HG03520 (cell line): ENCODE results near the gene CFAP43.
"Not testable (repeated sequence)": the region's sequence is repeated elsewhere in the genome, so short reads cannot be mapped to it uniquely, and the experiment has no call there.

Experiments used
- ATAC-seq: cut with Tn5 transposase; IDR thresholded peaks from one replicate; pipeline ENCODE4 v1.9.1; 2021; ENCODE audit warnings: mild to moderate bottlenecking, moderate library complexity; ENCODE audit not compliant: unreplicated experiment

The CFAP43 gene

GRCh38 chr10:104258209-104258608 is 26.0 kb upstream of the CFAP43 start:
- no peak for ATAC-seq

- no peak for ATAC-seq
Observed at GRCh38 chr10:104257235-104257634, 25.1 kb upstream of the CFAP43 start.

- no peak for ATAC-seq
Observed at GRCh38 chr10:104256335-104256961, 24.3 kb upstream of the CFAP43 start.

- peak; percentile 49 for ATAC-seq
Observed at GRCh38 chr10:104255311-104255981, 23.3 kb upstream of the CFAP43 start.

- no peak for ATAC-seq
Observed at GRCh38 chr10:104254493-104255310, 22.5 kb upstream of the CFAP43 start, which contains the start of gene GSTO1. GSTO1 (plus strand) TSS chr10:104254892; CDS start chr10:104254929, 37 bp downstream.

- no peak for ATAC-seq
Observed at GRCh38 chr10:104253606-104254410, 21.6 kb upstream of the CFAP43 start.

- no peak for ATAC-seq
Observed at GRCh38 chr10:104253106-104253505, 20.9 kb upstream of the CFAP43 start.

GRCh38 chr10:104252368-104252767 is 20.2 kb upstream of the CFAP43 start:
- no peak for ATAC-seq

- no peak for ATAC-seq
Observed at GRCh38 chr10:104251443-104251842, 19.3 kb upstream of the CFAP43 start.

GRCh38 chr10:104250371-104250770 is 18.2 kb upstream of the CFAP43 start:
- ATAC-seq: no peak

- not testable (repeated sequence) for ATAC-seq
Observed at GRCh38 chr10:104248931-104249330, 16.8 kb upstream of the CFAP43 start.

GRCh38 chr10:104247513-104248146 is 15.5 kb upstream of the CFAP43 start:
- no peak for ATAC-seq

GRCh38 chr10:104246976-104247375 is 14.8 kb upstream of the CFAP43 start:
- ATAC-seq: no peak

GRCh38 chr10:104245066-104245632 is 13.0 kb upstream of the CFAP43 start:
- ATAC-seq: no peak

GRCh38 chr10:104243512-104243911 is 11.3 kb upstream of the CFAP43 start:
- no peak for ATAC-seq

GRCh38 chr10:104243009-104243408 is 10.8 kb upstream of the CFAP43 start:
- not testable (repeated sequence) for ATAC-seq

- no peak for ATAC-seq
Observed at GRCh38 chr10:104242545-104242944, 10.4 kb upstream of the CFAP43 start.

GRCh38 chr10:104240078-104240477 is 7.9 kb upstream of the CFAP43 start:
- no peak for ATAC-seq

GRCh38 chr10:104235801-104236200 is 3.6 kb upstream of the CFAP43 start:
- no peak for ATAC-seq

- no peak for ATAC-seq
Observed at GRCh38 chr10:104234934-104235333, 2.8 kb upstream of the CFAP43 start.
